GM18499 (cell line): Measurements from ENCODE around the gene UBE2J1.

Experiments
- ATAC-seq: cut with Tn5 transposase; IDR thresholded peaks from one replicate; pipeline ENCODE4 v1.9.1; 2021; ENCODE audit warnings: moderate number of reproducible peaks; ENCODE audit not compliant: insufficient read depth, unreplicated experiment

UBE2J1 gene

GRCh38 chr6:89368107-89368506 is 15.6 kb upstream of the UBE2J1 start:
- ATAC-seq, result no peak

- no peak for ATAC-seq
Measured at GRCh38 chr6:89364586-89364985, 12.1 kb upstream of the UBE2J1 start.

- ATAC-seq, result no peak
Measured at GRCh38 chr6:89361171-89361570, 8.6 kb upstream of the UBE2J1 start.

- ATAC-seq, result peak; percentile 42
Measured at GRCh38 chr6:89360415-89360999, 8.0 kb upstream of the UBE2J1 start.

- no peak for ATAC-seq
Measured at GRCh38 chr6:89359561-89359960, 7.0 kb upstream of the UBE2J1 start.

- ATAC-seq, result peak; percentile 40
Measured at GRCh38 chr6:89357390-89357789, 4.9 kb upstream of the UBE2J1 start.

GRCh38 chr6:89356642-89357170 is 4.2 kb upstream of the UBE2J1 start:
- no peak for ATAC-seq

DNA sequence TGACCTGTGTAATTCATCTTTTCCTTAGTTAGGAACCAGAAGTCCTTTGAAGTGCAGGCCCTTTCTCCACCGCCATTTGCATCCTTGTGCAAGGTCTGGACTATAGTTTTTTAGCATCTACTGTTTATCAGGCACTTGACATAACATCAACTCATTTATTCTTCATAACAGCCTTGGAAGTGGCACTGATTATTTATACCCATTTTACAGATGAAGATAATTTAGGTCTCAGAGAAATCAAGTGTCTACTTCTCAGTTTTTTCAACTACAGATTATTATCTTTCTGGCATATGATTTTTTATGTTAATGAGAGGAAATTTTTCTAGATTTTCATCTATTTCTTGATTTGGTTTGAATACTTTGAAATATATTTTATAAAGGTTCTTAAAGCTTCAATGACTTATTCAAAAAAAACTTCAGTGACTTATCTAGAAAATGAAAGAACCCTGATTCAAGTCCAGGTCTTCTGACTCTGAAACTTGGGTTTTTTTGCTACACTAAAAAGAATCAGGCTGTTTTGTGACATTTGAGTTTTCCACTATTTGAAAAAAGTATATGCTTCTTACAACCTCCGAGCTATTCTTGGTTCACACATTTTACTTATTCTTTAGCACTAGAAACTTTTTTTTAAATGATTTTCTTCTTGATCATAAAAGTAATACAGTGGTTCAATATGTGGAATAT is 3.1 kb upstream of the UBE2J1 start:
- ATAC-seq, result no peak

DNA sequence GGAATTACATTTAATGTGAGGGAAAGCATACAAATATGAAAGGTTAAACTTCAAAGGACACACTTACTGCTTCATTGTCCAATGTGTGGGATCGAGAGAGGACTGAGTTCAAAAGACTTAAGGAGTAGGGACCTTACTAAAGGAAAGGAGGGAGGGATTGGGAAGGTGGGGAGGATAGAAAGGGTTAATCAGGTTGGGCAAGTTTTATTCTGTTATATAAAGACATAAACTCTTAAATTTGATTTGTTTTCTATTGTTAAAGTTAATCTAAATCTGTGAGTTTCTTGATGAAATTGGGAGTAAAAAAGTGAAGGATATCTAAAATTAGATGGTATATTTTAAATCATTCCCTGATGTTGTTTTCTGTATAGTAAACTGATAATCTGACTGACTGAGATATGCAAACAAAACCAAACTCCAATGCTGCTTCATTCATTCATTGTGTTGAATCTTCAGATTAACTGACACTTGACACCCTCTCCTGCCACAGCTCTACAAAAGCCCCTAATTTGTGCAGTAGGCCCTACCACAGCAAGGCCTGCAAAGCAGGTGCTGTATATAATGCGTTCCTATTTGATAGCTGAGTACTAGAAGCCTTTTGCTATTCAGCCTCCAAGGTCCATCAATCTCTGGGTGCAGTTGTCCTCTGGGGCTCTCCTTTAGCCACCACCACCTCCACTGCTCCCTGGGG is 1.3 kb upstream of the UBE2J1 start:
- no peak for ATAC-seq

GRCh38 chr6:89353118-89353556 is 615 bp upstream of the UBE2J1 start:
- ATAC-seq, result no peak

DNA sequence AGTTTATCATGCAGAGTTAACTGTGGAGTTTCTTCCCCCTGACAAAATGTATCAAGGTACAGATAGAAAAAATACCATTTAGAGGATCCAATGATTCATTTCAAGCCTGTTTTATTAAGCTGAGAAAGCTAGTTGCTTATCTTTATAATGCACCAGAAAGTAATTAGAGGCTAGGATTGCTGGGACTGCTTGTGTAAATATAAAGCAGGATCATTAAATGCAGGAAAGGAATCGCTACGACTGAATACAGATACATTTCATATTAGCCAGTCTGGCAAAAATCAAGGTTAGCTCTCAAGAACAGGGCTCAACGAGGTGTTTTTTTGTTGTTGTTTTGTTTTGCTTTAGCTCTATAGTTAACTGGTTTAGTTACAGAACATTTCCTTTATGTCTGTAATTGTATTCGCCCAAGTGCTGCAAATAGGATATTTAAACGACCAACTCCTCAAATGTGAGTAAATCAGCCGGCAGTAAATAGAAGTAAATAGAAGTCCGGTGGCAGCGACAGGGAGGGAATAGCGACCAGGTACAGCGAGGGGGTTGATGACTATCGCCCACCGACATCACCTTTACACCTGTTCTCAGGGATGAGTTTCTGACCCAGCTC is 748 bp downstream of the UBE2J1 start:
- ATAC-seq, result no peak

GRCh38 chr6:89350281-89350966 is 2.1 kb downstream of the UBE2J1 start:
- peak; percentile 35 for ATAC-seq

GRCh38 chr6:89348372-89348771 is 4.2 kb downstream of the UBE2J1 start:
- ATAC-seq, result no peak

DNA sequence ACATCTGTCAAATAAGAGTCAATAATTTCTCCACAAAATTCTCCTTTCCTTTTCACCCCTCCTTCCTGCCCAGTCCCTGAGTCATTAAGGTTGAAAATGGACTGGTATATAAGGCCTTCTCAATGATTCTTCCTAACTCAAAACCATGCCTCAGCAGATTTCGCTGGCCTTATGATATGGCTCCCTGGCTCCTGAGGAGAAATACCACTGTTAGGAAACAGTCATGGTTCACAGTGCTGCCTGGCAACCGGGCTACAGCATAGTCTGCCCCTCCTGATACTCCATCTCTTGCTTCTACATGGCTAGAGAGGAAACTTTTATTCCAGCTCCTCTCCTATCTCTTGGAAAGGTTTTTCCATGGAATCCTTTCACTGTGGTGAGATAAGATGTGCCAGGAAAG is 4.7 kb downstream of the UBE2J1 start:
- ATAC-seq, result no peak

- no peak for ATAC-seq
Measured at GRCh38 chr6:89346433-89346832, 6.1 kb downstream of the UBE2J1 start.

DNA sequence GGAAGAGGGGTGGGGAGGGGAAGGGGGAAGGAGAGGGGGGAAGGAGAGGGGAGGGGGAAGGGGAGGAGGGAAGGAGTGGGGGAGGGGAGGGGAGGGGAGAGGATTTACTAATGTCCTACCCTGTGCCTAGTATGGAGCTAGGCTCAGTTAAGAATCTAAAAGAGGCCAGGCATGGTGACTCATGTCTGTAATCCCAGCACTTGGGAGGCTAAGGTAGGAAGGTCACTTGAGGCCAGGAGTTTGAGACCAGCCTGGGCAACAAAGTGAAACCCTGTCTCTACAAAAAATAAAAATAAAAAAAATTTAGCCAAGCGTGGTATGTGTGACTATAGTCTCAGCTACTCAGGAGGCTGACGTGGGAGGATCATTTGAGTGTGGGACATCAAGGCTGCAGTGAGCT is 13.0 kb downstream of the UBE2J1 start:
- ATAC-seq, result no peak

- no peak for ATAC-seq
Measured at GRCh38 chr6:89335164-89335563, 17.4 kb downstream of the UBE2J1 start.

DNA sequence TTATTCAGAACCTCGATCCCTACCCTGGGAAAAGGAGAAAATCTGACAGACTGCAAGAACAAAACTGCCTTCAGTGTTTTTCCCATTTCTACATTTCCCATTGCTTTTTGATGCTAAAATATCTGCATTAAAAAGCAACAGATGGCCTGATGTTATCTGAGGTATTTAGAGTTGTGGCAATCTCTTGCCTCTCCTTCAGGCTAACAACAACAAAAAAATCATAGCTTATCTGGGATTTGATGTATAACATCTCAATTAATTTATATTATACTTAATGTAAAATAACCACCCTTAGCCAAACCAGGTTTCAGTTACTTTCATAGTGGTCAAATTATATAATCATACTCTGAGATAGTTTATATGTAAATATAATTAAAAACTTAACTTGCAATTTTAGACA is 21.6 kb downstream of the UBE2J1 start:
- ATAC-seq, result no peak

- ATAC-seq, result no peak
Measured at GRCh38 chr6:89328976-89329375, 23.5 kb downstream of the UBE2J1 start.

- no peak for ATAC-seq
Measured at GRCh38 chr6:89324304-89324703, 28.2 kb downstream of the UBE2J1 start.
